NT2/D1 (cell line): ENCODE results near the gene TNNC2.

ENCODE experiments used
- DNase-seq: peaks from one replicate; pipeline ENCODE4 v3.0.0-alpha.2; 2011; ENCODE audit warnings: low read depth, low spot score
- H3K27me3 ChIP-seq: 2 replicates; pipeline ENCODE4 v1.6.0; 2011; ENCODE audit warnings: mild to moderate bottlenecking; ENCODE audit not compliant: insufficient read length, insufficient read depth
- H3K36me3 ChIP-seq: 2 replicates; pipeline ENCODE4 v1.6.1; 2011; ENCODE audit warnings: mild to moderate bottlenecking, low read length, mixed read lengths; ENCODE audit not compliant: insufficient read depth, insufficient read length
- H3K4me1 ChIP-seq: 2 replicates; pipeline ENCODE4 v1.5.1; 2011; ENCODE audit not compliant: insufficient read depth, insufficient read length
- H3K4me3 ChIP-seq: 2 replicates; pipeline ENCODE4 v1.5.1; 2011; ENCODE audit warnings: low read depth; ENCODE audit not compliant: insufficient read length
- H3K9ac ChIP-seq: 2 replicates; pipeline ENCODE4 v1.6.0; 2011; ENCODE audit warnings: low read depth; ENCODE audit not compliant: insufficient read length
- H3K9me3 ChIP-seq: 2 replicates; pipeline ENCODE4 v1.5.1; 2011; ENCODE audit warnings: mild to moderate bottlenecking, low read length; ENCODE audit not compliant: insufficient read depth
- SUZ12 ChIP-seq: IDR thresholded peaks from 2 replicates; pipeline ENCODE4 v1.6.1; 2011; ENCODE audit not compliant: insufficient read length, insufficient read depth; ENCODE audit errors: extremely low read depth
- YY1 ChIP-seq: IDR thresholded peaks from 2 replicates; pipeline ENCODE4 v1.6.1; 2011; ENCODE audit not compliant: insufficient read length, insufficient read depth
- ZNF274 ChIP-seq: IDR thresholded peaks from 2 replicates; pipeline ENCODE4 v1.6.1; 2011; ENCODE audit warnings: mild to moderate bottlenecking, low read depth, low read length

TNNC2 gene

GRCh38 chr20:45788351-45788750 is 38.8 kb downstream of the TNNC2 start:
- TF ChIP-seq YY1 (no peak), ZNF274 (no peak), SUZ12 (no peak)
- no peak overlapping the region for H3K4me3 ChIP-seq

GRCh38 chr20:45783656-45784294 is 43.3 kb downstream of the TNNC2 start:
- H3K4me1 ChIP-seq, result no peaks in the 10 kb centered on the region
- no peaks in the 10 kb centered on the region for H3K27me3 ChIP-seq
- TF ChIP-seq ZNF274 (no peak), SUZ12 (no peak), YY1 (no peak)
- no peak overlapping the region for H3K9ac ChIP-seq
- H3K9me3 ChIP-seq, result no peaks in the 10 kb centered on the region
- no peak overlapping the region for H3K4me3 ChIP-seq
- DNase-seq, result no peak
- no peaks in the 10 kb centered on the region for H3K36me3 ChIP-seq

More at GRCh38 chr20:45788351-45788750, 38.8 kb downstream of the TNNC2 start:
- Histone ChIP-seq H3K9ac (no peak overlapping the region), H3K27me3 (no peaks in the 10 kb centered on the region), H3K9me3 (no peaks in the 10 kb centered on the region), H3K4me1 (no peaks in the 10 kb centered on the region), H3K36me3 (peaks cover 7% of the 10 kb centered on the region)
- DNase-seq, result no peak

- Histone ChIP-seq H3K27me3 (no peaks in the 10 kb centered on the region), H3K4me3 (no peak overlapping the region), H3K9ac (no peak overlapping the region), H3K4me1 (no peaks in the 10 kb centered on the region), H3K9me3 (no peaks in the 10 kb centered on the region), H3K36me3 (no peaks in the 10 kb centered on the region)
- no peak for DNase-seq
- TF ChIP-seq ZNF274, result no peak
- no peak for TF ChIP-seq YY1
- TF ChIP-seq SUZ12, result no peak
Measured at GRCh38 chr20:45782890-45783289, 44.2 kb downstream of the TNNC2 start.

GRCh38 chr20:45781391-45781931 is 45.7 kb downstream of the TNNC2 start:
- Histone ChIP-seq H3K4me3 (no peak overlapping the region), H3K9ac (no peak overlapping the region), H3K36me3 (no peaks in the 10 kb centered on the region), H3K27me3 (no peaks in the 10 kb centered on the region), H3K9me3 (no peaks in the 10 kb centered on the region), H3K4me1 (no peaks in the 10 kb centered on the region)
- TF ChIP-seq SUZ12, result no peak
- no peak for DNase-seq

- Histone ChIP-seq H3K9ac (no peak overlapping the region), H3K4me3 (no peak overlapping the region), H3K36me3 (no peaks in the 10 kb centered on the region), H3K27me3 (no peaks in the 10 kb centered on the region), H3K4me1 (no peaks in the 10 kb centered on the region), H3K9me3 (no peaks in the 10 kb centered on the region)
- DNase-seq, result no peak
- TF ChIP-seq ZNF274 (no peak), SUZ12 (no peak), YY1 (no peak)
Measured at GRCh38 chr20:45780159-45780558, 47.0 kb downstream of the TNNC2 start.

GRCh38 chr20:45779011-45779915 is 47.8 kb downstream of the TNNC2 start:
- no peak for DNase-seq
- H3K4me3 ChIP-seq, result no peak overlapping the region
- H3K4me1 ChIP-seq, result no peaks in the 10 kb centered on the region
- H3K9ac ChIP-seq, result no peak overlapping the region
- H3K36me3 ChIP-seq, result no peaks in the 10 kb centered on the region
- H3K9me3 ChIP-seq, result no peaks in the 10 kb centered on the region
- H3K27me3 ChIP-seq, result no peaks in the 10 kb centered on the region
- no peak for TF ChIP-seq ZNF274

- H3K4me1 ChIP-seq, result no peaks in the 10 kb centered on the region
- TF ChIP-seq ZNF274, result no peak
- no peak for TF ChIP-seq SUZ12
- TF ChIP-seq YY1, result no peak
- no peak overlapping the region for H3K4me3 ChIP-seq
Measured at GRCh38 chr20:45776931-45777330, 50.2 kb downstream of the TNNC2 start.

More at GRCh38 chr20:45776931-45777330, 50.2 kb downstream of the TNNC2 start:
- no peak for DNase-seq
- H3K9me3 ChIP-seq, result 0 out of 2 replicates have a peak, but pooled peaks cover 7% of the 10 kb centered on the region
- H3K36me3 ChIP-seq, result no peaks in the 10 kb centered on the region
- no peaks in the 10 kb centered on the region for H3K27me3 ChIP-seq
- H3K9ac ChIP-seq, result no peak overlapping the region
